ENCODE measurements around the gene CLASP2.
"Not testable (repeated sequence)": the region's sequence is repeated elsewhere in the genome, so short reads cannot be mapped to it uniquely, and the experiment has no call there.

The CLASP2 gene

GRCh38 chr3:33682770-33683169, 35.3 kb downstream of the CLASP2 start:
- DNase-seq = no peak

GRCh38 chr3:33681667-33682066, 36.4 kb downstream of the CLASP2 start:
- no peak for DNase-seq

GRCh38 chr3:33678073-33678472, 40.0 kb downstream of the CLASP2 start:
- no peak for DNase-seq

GRCh38 chr3:33673436-33673835, 44.6 kb downstream of the CLASP2 start:
- DNase-seq = not testable (repeated sequence)

DNA sequence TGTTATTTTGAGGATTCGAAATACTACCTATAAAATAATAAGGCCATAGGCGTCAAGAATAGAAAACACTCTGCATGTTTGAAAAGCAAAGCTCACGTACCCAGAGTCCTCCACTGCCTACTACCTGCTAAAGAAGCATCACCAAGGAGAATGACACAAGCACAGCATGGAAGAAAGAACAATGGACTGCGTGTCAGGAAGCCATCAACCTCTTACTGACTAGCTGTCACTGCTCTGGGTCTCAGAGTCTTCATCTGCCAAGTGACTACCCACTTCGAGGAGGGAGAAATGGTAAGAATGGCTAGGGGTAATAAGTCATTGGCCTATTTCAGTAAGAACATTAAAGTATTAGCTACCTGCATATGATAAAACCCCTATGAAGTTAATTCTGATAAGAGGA, 49.4 kb downstream of the CLASP2 start:
- no peak for DNase-seq

DNA sequence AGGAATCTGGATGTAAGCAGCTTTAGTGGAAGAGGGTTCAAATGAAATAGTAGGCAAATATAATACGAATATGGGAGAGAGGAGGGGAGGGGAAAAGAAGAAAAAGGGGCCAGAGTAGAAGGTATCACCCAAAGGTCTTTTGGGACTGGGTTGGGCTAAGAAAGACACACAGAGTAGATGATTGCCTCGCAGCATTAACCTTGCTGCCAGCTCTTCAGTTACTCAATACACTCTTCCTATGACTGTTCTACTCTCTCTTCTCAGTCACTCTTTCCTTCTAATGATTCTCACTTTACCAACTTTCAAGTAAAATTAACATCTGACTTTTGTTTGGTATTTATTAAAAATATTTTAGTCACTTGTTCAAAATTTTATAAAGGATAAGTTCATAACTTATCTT, 52.8 kb downstream of the CLASP2 start:
- no peak for DNase-seq

DNA sequence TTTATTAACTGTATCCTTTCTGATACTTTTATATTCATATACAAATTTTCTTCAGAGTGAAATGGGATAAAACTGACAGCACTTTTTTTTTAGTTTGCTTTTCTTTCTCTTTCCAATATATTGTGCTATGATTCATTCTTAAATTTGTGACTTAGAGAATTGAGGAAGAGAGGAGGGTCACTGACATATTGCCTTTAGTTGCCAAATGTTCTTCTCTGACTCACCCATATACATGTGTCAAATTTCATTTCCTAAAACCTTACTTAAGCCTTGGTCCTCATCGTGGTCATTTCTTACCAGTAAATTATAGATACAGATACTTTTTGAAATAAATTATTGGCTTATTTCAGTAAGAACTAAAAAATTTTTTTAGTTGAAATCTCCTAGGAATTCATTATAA, 53.9 kb downstream of the CLASP2 start:
- no peak for DNase-seq

- no peak for DNase-seq
These were observed 55.0 kb downstream of the CLASP2 start for GRCh38 chr3:33663042-33663441.

- DNase-seq = no peak
These were observed 58.1 kb downstream of the CLASP2 start for GRCh38 chr3:33659856-33660434.

GRCh38 chr3:33658991-33659848, 58.8 kb downstream of the CLASP2 start:
- no peak for DNase-seq

DNA sequence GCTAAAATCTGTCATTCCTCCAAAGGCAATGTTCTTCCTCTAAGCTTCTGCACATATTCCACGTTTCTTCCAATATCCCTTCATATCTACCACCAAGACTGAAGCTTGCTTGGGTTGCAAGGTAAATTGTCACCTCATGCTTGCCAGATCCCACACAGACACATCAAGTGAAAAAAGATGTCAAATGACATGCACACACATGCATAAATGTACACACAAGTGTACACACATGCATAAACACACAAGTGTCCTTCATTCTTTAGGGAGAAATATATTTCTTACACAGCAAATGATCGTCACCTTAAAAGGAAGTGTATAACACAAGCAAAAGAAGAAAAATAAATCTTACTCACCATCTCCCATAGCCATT, 59.4 kb downstream of the CLASP2 start:
- DNase-seq = no peak

DNA sequence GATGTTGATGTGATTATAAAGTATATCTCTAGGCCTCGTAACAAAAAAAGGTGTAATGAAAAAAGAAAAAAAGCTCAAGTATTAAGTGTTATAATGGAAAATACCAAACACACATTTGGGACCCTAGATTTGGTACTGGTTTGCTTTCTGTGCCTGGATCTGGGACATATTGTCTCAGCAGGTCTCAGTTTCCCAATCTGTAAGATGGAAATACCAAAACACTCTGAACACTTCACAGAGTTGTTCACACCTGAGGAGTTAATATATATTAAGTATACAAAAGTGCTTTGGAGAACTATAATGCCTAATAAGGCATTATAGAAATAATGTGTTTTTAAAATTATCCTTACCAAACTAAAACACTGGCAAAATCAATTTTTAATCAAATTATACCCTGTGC, 60.0 kb downstream of the CLASP2 start:
- no peak for DNase-seq

DNA sequence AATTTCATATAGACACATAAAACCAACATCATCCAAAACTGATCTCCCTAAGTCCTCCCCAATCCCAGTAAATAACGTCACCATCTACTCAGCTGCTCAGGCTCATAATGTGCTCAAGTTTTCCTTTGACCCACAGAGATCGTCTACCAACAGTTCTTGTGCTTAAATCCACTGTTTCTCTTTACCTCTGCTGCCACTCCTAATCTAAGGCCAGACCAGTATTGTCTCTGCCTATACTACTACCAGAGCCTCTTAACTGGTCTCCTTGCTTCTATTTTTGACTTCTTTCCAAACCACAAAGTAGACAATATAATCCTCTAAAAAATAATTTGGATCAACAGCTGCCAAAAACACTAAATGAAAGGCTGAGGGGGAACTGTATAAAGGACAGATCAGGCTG, 65.3 kb downstream of the CLASP2 start:
- DNase-seq = no peak

DNA sequence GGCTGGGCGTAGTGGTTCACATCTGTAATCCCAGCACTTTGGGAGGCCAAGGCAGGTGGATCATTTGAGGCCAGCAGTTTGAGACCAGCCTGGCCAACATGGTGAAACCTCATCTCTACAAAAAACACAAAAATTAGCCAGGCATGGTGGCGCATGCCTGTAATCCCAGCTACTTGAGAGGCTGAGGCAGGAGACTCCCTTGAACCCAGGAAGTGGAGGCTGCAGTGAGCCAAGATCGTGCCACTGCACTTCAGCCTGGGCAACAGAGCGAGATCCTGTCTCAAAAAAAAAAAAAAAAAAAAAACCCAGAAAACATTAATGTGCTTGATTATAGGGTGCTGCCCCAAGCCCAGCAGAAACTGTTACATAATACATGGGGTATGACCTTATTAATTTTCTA, 67.0 kb downstream of the CLASP2 start:
- not testable (repeated sequence) for DNase-seq

GRCh38 chr3:33650495-33650894, 67.6 kb downstream of the CLASP2 start:
- DNase-seq = no peak

DNA sequence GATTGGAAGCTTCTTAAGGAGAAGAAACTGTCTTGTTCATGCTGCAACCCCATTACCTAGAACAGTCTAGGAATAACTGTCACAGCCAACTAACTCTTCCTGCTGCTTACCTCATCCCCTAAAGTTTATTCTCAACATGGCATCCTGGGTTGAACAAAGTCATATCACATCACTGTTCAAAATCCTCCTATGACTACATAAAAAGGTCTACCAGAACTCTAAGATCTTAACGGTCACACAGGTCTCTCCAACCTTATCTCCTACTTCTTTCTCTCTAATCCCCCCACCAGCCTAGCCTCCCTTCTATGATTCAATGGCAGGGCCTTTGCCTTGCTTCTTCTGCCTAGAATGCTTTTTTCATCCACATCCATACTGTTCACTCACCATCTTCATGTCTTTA, 69.3 kb downstream of the CLASP2 start:
- DNase-seq = no peak

GRCh38 chr3:33646406-33646805, 71.6 kb downstream of the CLASP2 start:
- DNase-seq = no peak

- no peak for DNase-seq
These were observed 72.9 kb downstream of the CLASP2 start for GRCh38 chr3:33645060-33645647.

DNA sequence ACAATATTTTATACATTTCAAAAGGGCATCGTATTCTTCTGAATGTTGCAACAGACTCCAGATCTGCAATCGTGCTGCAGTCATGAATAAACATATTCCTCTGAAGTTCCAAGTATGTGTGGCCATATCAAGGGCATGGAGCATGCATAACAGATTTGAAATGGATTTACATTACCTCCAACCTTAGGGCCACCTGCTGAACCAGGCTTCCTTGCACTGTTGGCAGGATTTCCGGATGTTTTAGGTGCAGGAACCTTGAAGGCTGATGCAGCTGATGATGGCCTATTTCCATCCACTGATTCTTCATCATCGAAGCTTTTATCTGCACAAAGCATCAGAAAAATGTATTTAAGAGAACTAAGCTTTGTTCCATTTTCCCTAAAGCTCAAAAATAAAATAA, 73.5 kb downstream of the CLASP2 start:
- DNase-seq = no peak

GRCh38 chr3:33642806-33643205, 75.2 kb downstream of the CLASP2 start:
- DNase-seq = no peak

DNA sequence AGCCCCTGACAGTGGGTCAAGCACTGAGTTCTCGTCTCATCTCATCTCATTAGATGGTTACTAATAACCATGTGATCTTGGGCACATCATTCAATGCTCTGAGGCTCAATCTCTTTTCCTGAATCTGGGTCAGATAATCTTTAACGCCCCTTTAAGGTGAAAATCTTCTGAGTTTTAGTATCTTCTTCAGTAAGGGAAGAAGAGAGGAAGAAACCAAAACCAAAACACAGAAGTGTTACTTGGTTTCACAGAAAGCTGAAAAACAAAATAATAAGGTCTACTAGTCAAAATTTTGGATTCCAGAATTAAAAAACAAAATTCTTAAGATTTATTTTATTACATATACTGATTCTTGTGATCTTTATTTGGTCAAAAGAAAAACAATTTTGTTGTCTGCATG, 78.2 kb downstream of the CLASP2 start:
- no peak for DNase-seq

- no peak for DNase-seq
These were observed 80.6 kb downstream of the CLASP2 start for GRCh38 chr3:33637482-33637881.

- peak; percentile 37 for DNase-seq
These were observed 81.8 kb downstream of the CLASP2 start for GRCh38 chr3:33636125-33636850.

- DNase-seq = no peak
These were observed 83.8 kb downstream of the CLASP2 start for GRCh38 chr3:33634262-33634661.
